Uterus (tissue), 2 donors: ENCODE measurements around the gene RAI14.

Experiments
- POLR2A ChIP-seq, 2 donors: fragments of 450-650 bp; IDR thresholded peaks; one replicate each; pipeline ENCODE4 v1.6.1; 2016; ENCODE audit warnings: antibody characterized with exemption in 2 of 2, mild to moderate bottlenecking in 1 of 2, moderate library complexity in 1 of 2
- TF ChIP-seq, protein P1 (sequence below), 4 experiments: fragments of 200-600 bp in 2 of 4; fragments of 450-650 bp in 2 of 4; sonication (generic) in 2 of 4; IDR thresholded peaks; one replicate each; pipeline ENCODE4 v1.5.1; 2016 to 2019; ENCODE audit warnings: antibody characterized with exemption in 4 of 4, mild to moderate bottlenecking in 2 of 4, moderate library complexity in 1 of 4

DNA sequence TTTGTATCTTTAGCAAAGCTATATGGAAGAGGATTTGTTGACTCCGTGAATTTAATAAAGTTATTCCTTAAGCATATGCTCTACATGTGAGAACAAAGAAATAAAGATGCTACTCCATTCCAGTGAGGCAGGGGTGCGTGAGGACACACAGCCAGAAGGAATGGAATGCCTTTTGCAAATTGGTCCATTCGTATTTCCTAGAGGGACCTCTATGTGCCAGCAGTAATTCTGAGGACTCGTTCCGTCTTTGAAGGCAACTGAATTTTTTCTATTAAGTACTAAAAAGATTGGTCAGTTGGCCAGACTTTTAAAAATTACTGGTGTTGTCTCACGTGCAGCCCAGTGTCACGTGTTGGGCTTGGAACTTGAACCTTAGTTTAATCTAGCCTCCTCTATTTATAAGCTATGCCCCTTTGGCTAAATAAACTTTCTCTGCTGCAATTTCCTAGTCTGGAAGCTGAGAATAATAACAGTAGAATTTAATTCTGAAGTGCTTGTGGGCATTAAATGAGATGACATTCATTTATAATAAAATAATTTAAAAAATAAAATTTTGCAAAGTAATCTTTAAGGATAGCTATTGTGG is 13.9 kb downstream of the RAI14 start:
- TF ChIP-seq, protein P1, sequence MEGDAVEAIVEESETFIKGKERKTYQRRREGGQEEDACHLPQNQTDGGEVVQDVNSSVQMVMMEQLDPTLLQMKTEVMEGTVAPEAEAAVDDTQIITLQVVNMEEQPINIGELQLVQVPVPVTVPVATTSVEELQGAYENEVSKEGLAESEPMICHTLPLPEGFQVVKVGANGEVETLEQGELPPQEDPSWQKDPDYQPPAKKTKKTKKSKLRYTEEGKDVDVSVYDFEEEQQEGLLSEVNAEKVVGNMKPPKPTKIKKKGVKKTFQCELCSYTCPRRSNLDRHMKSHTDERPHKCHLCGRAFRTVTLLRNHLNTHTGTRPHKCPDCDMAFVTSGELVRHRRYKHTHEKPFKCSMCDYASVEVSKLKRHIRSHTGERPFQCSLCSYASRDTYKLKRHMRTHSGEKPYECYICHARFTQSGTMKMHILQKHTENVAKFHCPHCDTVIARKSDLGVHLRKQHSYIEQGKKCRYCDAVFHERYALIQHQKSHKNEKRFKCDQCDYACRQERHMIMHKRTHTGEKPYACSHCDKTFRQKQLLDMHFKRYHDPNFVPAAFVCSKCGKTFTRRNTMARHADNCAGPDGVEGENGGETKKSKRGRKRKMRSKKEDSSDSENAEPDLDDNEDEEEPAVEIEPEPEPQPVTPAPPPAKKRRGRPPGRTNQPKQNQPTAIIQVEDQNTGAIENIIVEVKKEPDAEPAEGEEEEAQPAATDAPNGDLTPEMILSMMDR (IDR thresholded peaks at IDR 0.05) = no peak
- no peak for TF ChIP-seq POLR2A (IDR thresholded peaks at IDR 0.05)
